ENCODE results near the gene IFNA1.

DNA sequence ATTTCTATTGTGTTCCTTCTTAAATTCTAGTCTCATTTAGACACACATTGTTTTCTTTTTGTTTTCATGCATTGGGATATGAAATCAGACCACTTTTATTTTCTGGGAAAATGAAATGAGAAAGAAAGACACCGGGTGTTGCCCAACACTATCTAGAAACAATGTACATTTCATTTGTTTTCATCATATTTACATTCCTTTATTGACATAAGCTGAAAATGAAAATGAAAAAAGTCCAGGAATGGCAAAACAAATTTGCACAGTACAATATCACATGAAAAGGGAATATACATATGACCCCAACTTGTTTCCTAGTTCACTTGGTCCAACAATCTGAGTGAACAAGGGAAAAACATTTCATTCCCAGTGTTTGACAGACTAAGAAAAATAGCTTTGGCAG is 21.1 kb downstream of the IFNA1 start:
- TF ChIP-seq, protein P1, sequence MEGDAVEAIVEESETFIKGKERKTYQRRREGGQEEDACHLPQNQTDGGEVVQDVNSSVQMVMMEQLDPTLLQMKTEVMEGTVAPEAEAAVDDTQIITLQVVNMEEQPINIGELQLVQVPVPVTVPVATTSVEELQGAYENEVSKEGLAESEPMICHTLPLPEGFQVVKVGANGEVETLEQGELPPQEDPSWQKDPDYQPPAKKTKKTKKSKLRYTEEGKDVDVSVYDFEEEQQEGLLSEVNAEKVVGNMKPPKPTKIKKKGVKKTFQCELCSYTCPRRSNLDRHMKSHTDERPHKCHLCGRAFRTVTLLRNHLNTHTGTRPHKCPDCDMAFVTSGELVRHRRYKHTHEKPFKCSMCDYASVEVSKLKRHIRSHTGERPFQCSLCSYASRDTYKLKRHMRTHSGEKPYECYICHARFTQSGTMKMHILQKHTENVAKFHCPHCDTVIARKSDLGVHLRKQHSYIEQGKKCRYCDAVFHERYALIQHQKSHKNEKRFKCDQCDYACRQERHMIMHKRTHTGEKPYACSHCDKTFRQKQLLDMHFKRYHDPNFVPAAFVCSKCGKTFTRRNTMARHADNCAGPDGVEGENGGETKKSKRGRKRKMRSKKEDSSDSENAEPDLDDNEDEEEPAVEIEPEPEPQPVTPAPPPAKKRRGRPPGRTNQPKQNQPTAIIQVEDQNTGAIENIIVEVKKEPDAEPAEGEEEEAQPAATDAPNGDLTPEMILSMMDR (IDR thresholded peaks at IDR 0.05): no peak
- TF ChIP-seq POLR2A (IDR thresholded peaks at IDR 0.05): no peak

Data from thyroid gland (tissue), 4 donors.